Right lobe of liver (tissue), 6 donors: ENCODE measurements around the gene RIMS4. TPM values are rescaled to one million over a fixed set of nuclear protein-coding genes. Genes with fewer than 3 reads are reported as not detected.

ENCODE experiments used
- ATAC-seq, 4 donors: fragments of 200-7000 bp; cut with Tn5 transposase; one replicate each; pipeline ENCODE4 v1.9.1; 2020; ENCODE audit warnings: mild to moderate bottlenecking in 4 of 4, moderate library complexity in 4 of 4
- DNase-seq, 3 donors: peaks; one replicate each; pipeline ENCODE4 v3.0.0-alpha.2; 2020
- H3K27ac ChIP-seq, 3 donors: fragments of 200-600 bp; one replicate each; pipeline ENCODE4 v1.8.0; 2022
- H3K27me3 ChIP-seq, 2 donors: fragments of 200-600 bp; one replicate each; pipeline ENCODE4 v1.8.0; 2022
- H3K36me3 ChIP-seq, 4 donors: fragments of 200-600 bp; sonication (generic) in 1 of 4; one replicate each; pipeline versions ENCODE4 v1.5.1 to v1.8.0; 2017 to 2022; ENCODE audit warnings: control low read depth in 1 of 4
- H3K4me1 ChIP-seq, 4 donors: fragments of 200-600 bp; sonication (generic) in 1 of 4; one replicate each; pipeline versions ENCODE4 v1.5.1 to v1.8.0; 2017 to 2022; ENCODE audit warnings: control low read depth in 1 of 4
- H3K4me3 ChIP-seq, 3 donors: fragments of 200-600 bp; one replicate each; pipeline ENCODE4 v1.8.0; 2022
- H3K9me3 ChIP-seq, 4 donors: fragments of 200-600 bp; sonication (generic) in 1 of 4; one replicate each; pipeline versions ENCODE4 v1.5.1 to v1.8.0; 2017 to 2022; ENCODE audit warnings: control low read depth in 1 of 4
- CTCF ChIP-seq, 4 donors: fragments of 200-600 bp in 3 of 4; fragments of 450-650 bp in 1 of 4; IDR thresholded peaks; one replicate each; pipeline versions ENCODE4 v1.5.1 to v1.8.0; 2016 to 2022; ENCODE audit warnings: antibody characterized with exemption in 4 of 4, mild to moderate bottlenecking in 2 of 4
- POLR2A ChIP-seq: fragments of 450-650 bp; IDR thresholded peaks from one replicate; pipeline ENCODE4 v1.6.1; 2017; ENCODE audit warnings: antibody characterized with exemption, mild to moderate bottlenecking
- WGBS: methylation state at CpG from one replicate; pipeline ENCODE4 v1.1.6; 2018; ENCODE audit warnings: low coverage, low lambda C conversion rate; ENCODE audit not compliant: insufficient coverage; ENCODE audit errors: missing lambda C conversion rate; 5-methylcytosine and 5-hydroxymethylcytosine counted together
- intact Hi-C, 2 donors: fragments of 100-400 bp; cut with DNase I; formaldehyde crosslinking; loops; one replicate each; pipeline versions ENCODE4 v1.11.2 to v1.14.1; 2022
- total RNA-seq, 6 experiments: library from RNA; depleted of rRNA in 2 of 6; stranded (reverse); fragments of >200 nt in 2 of 6; fragmentation: NEBNext Ultra II Directional in 3 of 6; extraction: Animal tissue kit (Norgen Biotek cat#: 25700) in 3 of 6; gene quantifications; one replicate each; pipeline versions ENCODE4 v1.1.0 to v1.2.4, GENCODE V29; 2016 to 2023
- donor health status: DM: no; HTN: yes; CAD: no.
- donor health status: DM: no; HTN: no; CAD: no.
- donor health status: DM: no; HTN: no; CAD: no.
- donor health status: DM: no; HTN: yes; CAD: no.
- donor health status: DM: no; HTN: yes; CAD: no.

Gene RIMS4
- total RNA-seq, 6 experiments from 2014 or later = not detected

- Histone ChIP-seq H3K4me3 (no peak overlapping the region), H3K27ac (no peak overlapping the region), H3K4me1 (no peaks in the 10 kb centered on the region), H3K36me3 (no peaks in the 10 kb centered on the region), H3K9me3 (no peaks in the 10 kb centered on the region), H3K27me3 (no peaks in the 10 kb centered on the region)
- no peak for TF ChIP-seq POLR2A
- TF ChIP-seq CTCF (IDR thresholded peaks at IDR 0.05) = no peak
- ATAC-seq (no peak), DNase-seq (no peak)
- WGBS = no CpG with 5 or more reads among the region's 19 CpGs
- intact Hi-C loops = no loop called here
Measured at GRCh38 chr20:44719841-44720240, 90.5 kb downstream of the RIMS4 start.

GRCh38 chr20:44717986-44718385 lies 92.4 kb downstream of the RIMS4 start:
- Histone ChIP-seq H3K27ac (no peak overlapping the region), H3K9me3 (no peaks in the 10 kb centered on the region), H3K4me3 (no peak overlapping the region), H3K36me3 (no peaks in the 10 kb centered on the region), H3K27me3 (no peaks in the 10 kb centered on the region), H3K4me1 (no peaks in the 10 kb centered on the region)
- ATAC-seq (no peak), DNase-seq (no peak)
- WGBS = 66% methylated on average over 5 of the region's 10 CpGs
- intact Hi-C loops = no loop called here
- no peak for TF ChIP-seq CTCF (IDR thresholded peaks at IDR 0.05)
- no peak for TF ChIP-seq POLR2A

- Histone ChIP-seq H3K27me3 (no peaks in the 10 kb centered on the region), H3K4me1 (no peaks in the 10 kb centered on the region), H3K27ac (no peak overlapping the region), H3K36me3 (no peaks in the 10 kb centered on the region), H3K4me3 (no peak overlapping the region), H3K9me3 (no peaks in the 10 kb centered on the region)
- 89% methylated on average over 9 of the region's 13 CpGs for WGBS
- ATAC-seq = no peak
- TF ChIP-seq CTCF (IDR thresholded peaks at IDR 0.05) (no peak), POLR2A (no peak)
- intact Hi-C loops = no loop called here
- DNase-seq = no peak
Measured at GRCh38 chr20:44716309-44717106, 93.8 kb downstream of the RIMS4 start.

- ATAC-seq = no peak
- no peak overlapping the region for H3K4me3 ChIP-seq
- TF ChIP-seq POLR2A = no peak
- TF ChIP-seq CTCF (IDR thresholded peaks at IDR 0.05) = no peak
- H3K27ac ChIP-seq = no peak overlapping the region
- WGBS = no CpG with 5 or more reads among the region's 5 CpGs
- no peak for DNase-seq
- H3K36me3 ChIP-seq = no peaks in the 10 kb centered on the region
- no peaks in the 10 kb centered on the region for H3K9me3 ChIP-seq
- no peaks in the 10 kb centered on the region for H3K27me3 ChIP-seq
- intact Hi-C loops = no loop called here
- no peaks in the 10 kb centered on the region for H3K4me1 ChIP-seq
Measured at GRCh38 chr20:44715499-44716308, 94.6 kb downstream of the RIMS4 start.
